HepG2 (cell line): ENCODE data around the gene SLC7A6OS. TPM values are rescaled to one million over a fixed set of nuclear protein-coding genes. Genes with fewer than 3 reads are reported as not detected.

Experiments used
- CREB1 ChIP-seq, 2 experiments: fragments of 450-650 bp in 1 of 2; IDR thresholded peaks; 2 replicates each; pipeline ENCODE4 v1.6.1; 2016 to 2017; ENCODE audit warnings: control low read depth in 1 of 2, mild to moderate bottlenecking in 1 of 2, missing compliant biosample characterization in 1 of 2, missing genetic modification characterization in 1 of 2
- EP300 ChIP-seq, 3 experiments: sonication (generic) in 1 of 3; formaldehyde crosslinking in 1 of 3; IDR thresholded peaks; 2 replicates each; pipeline versions ENCODE4 v1.5.1 to v1.6.1; 2011 to 2020; ENCODE audit warnings: low read depth in 2 of 3, low read length in 2 of 3, borderline replicate concordance in 1 of 3, improper control_type of control experiment in 1 of 3, mild to moderate bottlenecking in 1 of 3, missing genetic modification reagents in 1 of 3, moderate library complexity in 1 of 3
- FOXP4 ChIP-seq: sonication (generic); formaldehyde crosslinking; IDR thresholded peaks from 2 replicates; pipeline ENCODE4 v1.4.0; 2020; ENCODE audit warnings: missing genetic modification reagents
- HDAC6 ChIP-seq: fragments of 200-600 bp; sonication (generic); IDR thresholded peaks from 2 replicates; pipeline ENCODE4 v1.7.0; 2017; ENCODE audit warnings: mild to moderate bottlenecking, antibody characterized with exemption, low read length, low read depth
- NR0B2 ChIP-seq: sonication (generic); formaldehyde crosslinking; IDR thresholded peaks from 2 replicates; pipeline ENCODE4 v1.4.0; 2020; ENCODE audit warnings: mild to moderate bottlenecking, missing genetic modification reagents
- NR2F6 ChIP-seq, 2 experiments: IDR thresholded peaks; 2 replicates each; pipeline ENCODE4 v1.6.1; 2016; ENCODE audit warnings: antibody characterized with exemption in 1 of 2, mild to moderate bottlenecking in 1 of 2
- NR3C1 ChIP-seq: sonication (generic); formaldehyde crosslinking; IDR thresholded peaks from 2 replicates; pipeline ENCODE4 v1.4.0; 2020; ENCODE audit warnings: missing genetic modification reagents
- RBM22 ChIP-seq: fragments of 200-400 bp; formaldehyde crosslinking; optimal IDR thresholded peaks from 2 replicates; pipeline ENCODE3; 2017; ENCODE audit warnings: mild to moderate bottlenecking, low read length, moderate library complexity
- UBTF ChIP-seq: sonication (generic); formaldehyde crosslinking; IDR thresholded peaks from 2 replicates; pipeline ENCODE4 v1.4.0; 2020; ENCODE audit warnings: mild to moderate bottlenecking, missing genetic modification reagents
- ZBTB26 ChIP-seq: IDR thresholded peaks from 2 replicates; pipeline ENCODE4 v1.6.1; 2016; ENCODE audit warnings: missing compliant biosample characterization, missing genetic modification reagents, borderline replicate concordance
- ZBTB44 ChIP-seq: sonication (generic); formaldehyde crosslinking; IDR thresholded peaks from 2 replicates; pipeline ENCODE4 v1.4.0; 2020; ENCODE audit warnings: missing genetic modification reagents
- ZMYM2 ChIP-seq: sonication (generic); formaldehyde crosslinking; IDR thresholded peaks from 2 replicates; pipeline ENCODE4 v1.8.0; 2022; ENCODE audit warnings: mild to moderate bottlenecking, missing genetic modification reagents
- ZNF136 ChIP-seq: sonication (generic); formaldehyde crosslinking; IDR thresholded peaks from 2 replicates; pipeline ENCODE4 v1.8.1; 2022; ENCODE audit warnings: low read depth, mild to moderate bottlenecking, moderate library complexity, missing genetic modification reagents
- ZNF335 ChIP-seq: sonication (generic); formaldehyde crosslinking; IDR thresholded peaks from 2 replicates; pipeline ENCODE4 v1.4.0; 2020; ENCODE audit warnings: missing genetic modification reagents
- ZNF839 ChIP-seq: sonication (generic); formaldehyde crosslinking; IDR thresholded peaks from 2 replicates; pipeline ENCODE4 v1.4.0; 2020; ENCODE audit warnings: missing genetic modification reagents, mild to moderate bottlenecking, borderline replicate concordance
- polyA plus RNA-seq, 8 experiments: library from polyadenylated mRNA; depleted of rRNA in 3 of 8; stranded (reverse) in 7 of 8; unstranded in 1 of 8; fragments of >200 nt; fragmentation: Illumina TruSeq in 4 of 8; extraction: Trizol in 4 of 8; gene quantifications; 2 replicates each; pipeline versions ENCODE4 v1.2.1 to v1.2.3, GENCODE V29; 2011 to 2016; ENCODE audit warnings: low read depth in 4 of 8, missing spikeins in 1 of 8, mixed read lengths in 1 of 8; ENCODE audit not compliant: insufficient read depth in 1 of 8
- total RNA-seq, 5 experiments: library from RNA; depleted of rRNA; stranded (reverse); fragments of >200 nt; fragmentation: Illumina TruSeq; extraction: Trizol; gene quantifications; 2 replicates each; pipeline ENCODE4 v1.2.3, GENCODE V29; 2016; ENCODE audit warnings: low read depth in 1 of 5

The SLC7A6OS gene
- total and polyA plus RNA-seq, 2 of the 13 experiments (the other 11 are each of a cell fraction or from before 2014, with no cell fraction given): 11.2 to 21.5 TPM

DNA sequence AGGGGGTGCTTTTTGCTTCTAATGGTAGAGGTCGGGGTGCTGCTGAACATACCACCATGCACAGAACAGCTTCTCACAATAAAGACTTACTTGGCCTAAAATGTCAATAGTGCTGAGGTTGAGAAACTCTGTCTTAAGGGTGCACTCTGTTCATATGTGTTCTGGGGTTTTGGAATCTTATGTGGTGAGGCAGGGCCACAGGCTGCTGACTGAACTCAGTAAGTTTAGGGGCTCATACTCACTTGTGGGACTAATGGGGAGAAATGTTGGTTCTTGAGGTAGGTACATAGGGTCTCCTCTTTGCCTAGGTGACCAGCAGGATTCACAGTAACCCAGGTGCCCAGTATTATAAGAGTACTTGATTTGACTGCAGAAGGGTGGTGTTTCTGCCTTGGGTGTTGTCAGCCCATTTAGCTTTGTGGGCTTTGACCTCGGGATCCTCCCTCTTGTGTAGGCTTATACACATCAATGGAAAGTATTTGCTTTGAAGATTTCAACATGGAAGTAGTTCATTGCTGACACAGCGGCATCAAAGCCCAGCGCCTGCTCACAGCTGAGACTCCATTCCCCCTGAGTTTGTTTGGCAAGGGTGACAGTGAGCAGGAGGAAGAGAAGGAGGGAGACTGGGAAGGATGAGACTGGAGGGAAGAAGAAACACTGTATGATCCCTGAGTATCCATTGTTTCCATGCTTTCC, 29.2 kb downstream of the SLC7A6OS start (continued):
- TF ChIP-seq NR2F6 (IDR thresholded peaks at IDR 0.05) (peak; percentile 84), NR2F6 (CRISPR knock-in tag; IDR thresholded peaks at IDR 0.05) (peak; percentile 91), HDAC6 (no peak), ZBTB26 (peak; percentile 34; the same call in 1 of the 2 replicates), ZNF839 (no peak), FOXP4 (peak; percentile 93), ZMYM2 (CRISPR knock-in tag) (peak; percentile 64; the same call in 1 of the 2 replicates), UBTF (CRISPR knock-in tag) (peak; percentile 58; the same call in 1 of the 2 replicates), NR0B2 (CRISPR knock-in tag) (0 out of 2 replicates have a peak, but pooled peaks have one; percentile 34), CREB1 (IDR thresholded peaks at IDR 0.05) (peak; percentile 21; the same call in 1 of the 2 replicates), CREB1 (CRISPR knock-in tag; IDR thresholded peaks at IDR 0.05) (peak; percentile 76), EP300 (IDR thresholded peaks at IDR 0.05; ENCODE audit: low read depth in 2 of 2, low read length in 2 of 2) (peak; percentile 81 to 97; a peak in 3 of 4 replicates), EP300 (CRISPR knock-in tag; IDR thresholded peaks at IDR 0.05; ENCODE audit: borderline replicate concordance) (peak; percentile 97), RBM22 (peak; percentile 90), ZBTB44 (CRISPR knock-in tag) (no peak), ZNF136 (CRISPR knock-in tag) (no peak; the same call in 1 of the 2 replicates), ZNF335 (0 out of 2 replicates have a peak, but pooled peaks have one; percentile 15), NR3C1 (no peak)
